GM12874 (cell line): ENCODE measurements around the gene BLTP2.

Experiments used
- TF ChIP-seq, protein P1 (sequence below): IDR thresholded peaks from 2 replicates; pipeline ENCODE4 v1.5.1; 2011; ENCODE audit warnings: low read depth, mild to moderate bottlenecking, control low read depth, low read length, moderate library complexity; ENCODE audit not compliant: insufficient read depth

BLTP2 gene

DNA sequence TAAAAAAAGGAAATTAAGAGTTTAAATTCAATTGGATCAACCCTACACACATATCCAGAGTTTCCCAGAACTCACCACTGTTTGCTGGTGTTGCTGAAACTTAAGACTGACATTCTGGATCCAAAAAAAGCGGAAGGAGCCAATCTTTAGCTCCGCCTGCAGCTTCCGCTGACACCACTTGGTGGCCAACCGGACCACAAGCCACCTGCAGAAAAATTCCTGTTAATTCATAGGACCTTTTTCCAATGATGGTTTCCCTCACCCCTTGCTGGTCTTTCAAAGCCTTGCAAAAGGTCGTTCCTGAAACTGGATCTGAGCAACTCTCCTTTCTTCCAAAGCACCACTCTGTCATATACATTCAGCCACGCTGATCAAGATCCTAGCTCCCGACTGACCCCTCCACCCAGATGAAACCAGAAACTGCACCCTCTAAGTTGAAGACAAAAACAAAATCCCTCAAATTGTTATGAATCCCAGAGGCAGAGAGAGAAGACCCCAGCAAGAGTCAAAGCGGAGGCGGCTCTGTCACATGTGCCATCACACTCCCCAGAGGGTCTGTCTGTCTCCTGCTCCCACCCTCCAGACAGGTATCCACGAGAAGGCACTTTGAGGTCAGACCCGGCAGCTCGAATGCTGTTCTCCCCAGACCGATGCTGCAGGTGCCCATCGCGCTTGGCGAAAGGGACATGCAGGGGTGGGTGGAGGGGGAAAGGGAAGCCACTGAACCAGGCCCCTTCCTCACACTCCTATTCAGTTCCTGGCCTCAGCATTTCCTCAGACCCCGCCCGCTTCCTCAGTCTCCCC is 773 bp downstream of the BLTP2 start:
- TF ChIP-seq, protein P1, sequence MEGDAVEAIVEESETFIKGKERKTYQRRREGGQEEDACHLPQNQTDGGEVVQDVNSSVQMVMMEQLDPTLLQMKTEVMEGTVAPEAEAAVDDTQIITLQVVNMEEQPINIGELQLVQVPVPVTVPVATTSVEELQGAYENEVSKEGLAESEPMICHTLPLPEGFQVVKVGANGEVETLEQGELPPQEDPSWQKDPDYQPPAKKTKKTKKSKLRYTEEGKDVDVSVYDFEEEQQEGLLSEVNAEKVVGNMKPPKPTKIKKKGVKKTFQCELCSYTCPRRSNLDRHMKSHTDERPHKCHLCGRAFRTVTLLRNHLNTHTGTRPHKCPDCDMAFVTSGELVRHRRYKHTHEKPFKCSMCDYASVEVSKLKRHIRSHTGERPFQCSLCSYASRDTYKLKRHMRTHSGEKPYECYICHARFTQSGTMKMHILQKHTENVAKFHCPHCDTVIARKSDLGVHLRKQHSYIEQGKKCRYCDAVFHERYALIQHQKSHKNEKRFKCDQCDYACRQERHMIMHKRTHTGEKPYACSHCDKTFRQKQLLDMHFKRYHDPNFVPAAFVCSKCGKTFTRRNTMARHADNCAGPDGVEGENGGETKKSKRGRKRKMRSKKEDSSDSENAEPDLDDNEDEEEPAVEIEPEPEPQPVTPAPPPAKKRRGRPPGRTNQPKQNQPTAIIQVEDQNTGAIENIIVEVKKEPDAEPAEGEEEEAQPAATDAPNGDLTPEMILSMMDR = peak; percentile 65

DNA sequence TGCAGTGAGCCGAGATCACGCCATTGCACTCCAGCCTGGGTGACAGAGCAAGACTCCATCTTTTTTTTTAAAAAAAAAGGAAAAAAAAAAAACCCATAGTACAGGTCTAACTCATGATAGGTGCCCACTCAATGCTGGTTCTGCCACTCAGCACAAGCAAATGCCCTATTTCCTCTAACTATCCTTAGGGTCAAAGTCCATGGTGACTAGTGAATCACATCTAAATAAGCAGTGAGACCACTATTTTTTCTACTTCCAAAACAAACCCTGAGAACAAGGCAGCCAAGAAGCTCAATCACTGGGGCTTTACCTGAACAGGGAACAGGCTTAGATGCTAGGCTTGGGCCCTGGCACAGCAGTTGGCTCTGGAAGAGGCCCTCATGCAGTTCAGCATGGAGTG is 3.4 kb downstream of the BLTP2 start:
- TF ChIP-seq, protein P1 = no peak

DNA sequence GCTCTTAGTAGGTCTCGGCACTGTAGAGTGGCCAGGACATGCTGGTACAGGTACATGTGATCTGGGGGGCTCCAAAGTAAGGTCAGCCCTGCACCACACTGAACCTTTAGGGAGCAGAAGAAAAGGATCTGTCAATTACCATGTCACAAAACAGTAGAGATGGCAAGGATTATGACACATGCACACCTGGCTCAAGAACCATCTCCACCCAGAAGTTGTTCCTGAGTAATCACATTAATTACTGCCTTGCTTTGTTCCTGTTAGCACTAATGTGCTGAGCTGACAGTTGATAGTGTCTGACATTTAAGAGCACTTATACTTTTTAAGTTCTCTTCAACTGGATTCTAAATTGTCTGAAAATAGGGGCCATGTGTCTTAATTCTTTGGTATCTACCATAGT is 9.5 kb downstream of the BLTP2 start:
- TF ChIP-seq, protein P1 = no peak

DNA sequence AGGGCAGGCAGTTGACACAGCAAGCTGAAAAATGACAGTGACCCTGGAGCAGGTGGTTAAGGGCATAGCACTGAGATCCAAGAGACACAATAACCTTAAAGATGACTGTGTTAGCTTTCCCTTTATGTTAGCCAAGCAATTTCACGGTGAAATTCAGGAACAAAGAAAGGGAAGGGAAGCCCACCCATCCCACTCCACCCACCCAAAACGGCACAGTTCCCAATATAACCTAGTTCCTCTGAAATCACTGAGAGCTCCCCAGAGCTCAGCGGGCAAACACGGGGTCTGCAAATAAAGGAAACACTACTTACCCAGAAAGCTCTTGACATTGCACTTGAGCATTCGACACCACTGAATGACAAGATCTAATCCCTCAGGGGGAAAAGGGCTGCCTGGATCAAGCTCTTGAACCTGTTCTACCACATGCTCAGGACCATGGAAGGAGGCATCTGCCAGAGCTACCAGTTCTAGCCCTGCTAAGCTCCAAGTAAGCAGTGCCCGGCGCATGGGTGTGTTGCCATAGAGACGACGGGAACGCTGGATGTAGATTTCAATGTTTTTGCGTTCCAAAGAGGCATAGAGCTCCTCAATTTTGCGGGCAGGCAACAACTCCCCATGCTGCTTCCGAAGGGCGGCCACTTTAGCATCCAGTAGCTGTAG is 10.6 kb downstream of the BLTP2 start:
- TF ChIP-seq, protein P1 = no peak

DNA sequence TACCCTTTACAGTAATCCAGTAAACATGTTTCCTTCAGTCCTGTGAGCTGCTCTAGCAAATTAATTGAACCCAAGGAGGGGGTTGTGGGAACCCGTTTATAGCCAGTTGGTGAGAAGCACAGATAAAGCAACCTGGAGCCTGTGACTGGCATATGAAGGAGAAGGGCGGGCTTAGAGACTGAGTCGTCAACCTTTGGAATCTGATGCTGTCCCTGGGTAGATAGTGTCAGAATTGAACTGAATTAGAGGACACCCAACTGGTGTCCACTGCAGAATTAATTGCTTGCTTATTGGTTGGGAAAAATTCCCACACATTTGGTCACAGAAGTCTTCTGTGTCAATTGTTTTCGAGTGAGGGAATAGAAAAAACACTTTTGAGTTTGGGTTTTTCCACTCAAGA is 18.1 kb downstream of the BLTP2 start:
- TF ChIP-seq, protein P1 = no peak

DNA sequence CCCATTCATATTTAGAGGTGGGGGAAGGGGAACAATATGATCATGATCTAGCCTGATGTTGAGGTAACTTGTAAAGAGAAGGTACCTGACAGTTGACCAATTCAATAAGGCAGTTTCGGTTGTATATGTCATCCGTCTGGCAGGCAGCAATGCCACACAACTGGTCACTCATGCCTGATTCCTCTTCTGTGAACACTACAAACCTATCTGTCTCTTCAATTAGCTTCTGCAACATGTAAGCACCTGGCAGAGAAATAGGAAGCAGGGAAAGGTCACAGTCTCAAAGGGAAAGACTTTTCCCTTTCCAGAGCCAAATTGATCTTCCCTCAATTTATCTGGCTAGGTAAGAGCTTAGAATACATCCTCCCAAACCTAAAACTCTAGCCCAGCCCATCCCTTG is 20.8 kb downstream of the BLTP2 start:
- TF ChIP-seq, protein P1 = no peak

DNA sequence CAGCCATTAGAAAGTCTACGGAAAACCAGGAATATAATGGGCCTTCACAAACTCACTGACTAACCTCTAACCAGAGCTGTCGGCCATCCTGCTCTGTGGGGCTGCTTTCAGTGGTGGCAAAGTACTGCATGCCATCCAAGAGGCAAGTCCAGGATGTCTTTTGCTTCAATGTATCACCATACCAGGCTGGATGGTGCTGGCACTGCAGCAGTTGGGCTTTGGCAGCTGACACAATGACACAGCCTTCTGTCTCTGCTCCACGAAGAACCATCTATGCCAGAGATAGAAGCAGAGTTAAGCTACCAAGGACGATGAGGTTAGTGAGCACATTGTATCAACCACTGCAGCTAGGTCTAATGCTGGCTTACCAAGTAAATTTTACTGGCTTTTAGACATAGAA is 21.3 kb downstream of the BLTP2 start:
- TF ChIP-seq, protein P1 = no peak
